Astrocyte of the spinal cord (primary cell): ENCODE results near the gene ASCL4.

Experiments used
- DNase-seq: peaks from one replicate; pipeline ENCODE4 v3.0.0; 2011; ENCODE audit warnings: low read depth, low spot score
- H3K4me3 ChIP-seq: 2 replicates; pipeline ENCODE4 v1.5.1; 2011; ENCODE audit warnings: low read depth, mild to moderate bottlenecking, low read length, moderate library complexity
- CTCF ChIP-seq: IDR thresholded peaks from 2 replicates; pipeline ENCODE4 v1.5.1; 2012; ENCODE audit warnings: low read depth, mild to moderate bottlenecking, low read length, inconsistent platforms
- in situ Hi-C: cut with HindIII; loops from 2 replicates; pipeline ENCODE4 v1.10.0; 2017; ENCODE audit warnings: low sequenced_read_pairs

The ASCL4 gene

GRCh38 chr12:107822356-107822755 lies 47.9 kb downstream of the ASCL4 start:
- no peak for TF ChIP-seq CTCF
- DNase-seq, result no peak
- in situ Hi-C loops, result no loop called here
- H3K4me3 ChIP-seq, result no peak overlapping the region
